Stimulated activated CD8-positive, alpha-beta memory T cell treated with anti-CD3 and anti-CD28 coated beads, Interleukin-4, amount 100 ng/mL, for 4 hours (primary cell): ENCODE results near the gene GLRB.
"Not testable (repeated sequence)": the region's sequence is repeated elsewhere in the genome, so short reads cannot be mapped to it uniquely, and the experiment has no call there.

Experiments used
- DNase-seq, 2 donors: peaks; one replicate each; pipeline ENCODE4 v3.0.0-alpha.2; 2020; ENCODE audit warnings: low read depth in 2 of 2, low spot score in 1 of 2

The GLRB gene

GRCh38 chr4:157127571-157127970, 51.6 kb downstream of the GLRB start:
- no peak for DNase-seq

- no peak for DNase-seq
Observed at GRCh38 chr4:157128395-157128794, 52.4 kb downstream of the GLRB start.

- no peak for DNase-seq
Observed at GRCh38 chr4:157141976-157142375, 66.0 kb downstream of the GLRB start.

- no peak for DNase-seq
Observed at GRCh38 chr4:157143369-157143768, 67.4 kb downstream of the GLRB start.

- DNase-seq, result no peak
Observed at GRCh38 chr4:157151711-157152110, 75.8 kb downstream of the GLRB start.

- no peak for DNase-seq
Observed at GRCh38 chr4:157165935-157166610, 90.1 kb downstream of the GLRB start.

- no peak for DNase-seq
Observed at GRCh38 chr4:157170321-157170720, 94.4 kb downstream of the GLRB start.

- no peak for DNase-seq
Observed at GRCh38 chr4:157172011-157172410, 96.1 kb downstream of the GLRB start.

GRCh38 chr4:157180268-157180667, 104.3 kb downstream of the GLRB start:
- DNase-seq, result not testable (repeated sequence)

GRCh38 chr4:157184300-157184699, 108.3 kb downstream of the GLRB start:
- no peak for DNase-seq

- DNase-seq, result no peak
Observed at GRCh38 chr4:157185363-157185762, 109.4 kb downstream of the GLRB start.

GRCh38 chr4:157195374-157195773, 119.4 kb downstream of the GLRB start:
- no peak for DNase-seq

- no peak for DNase-seq
Observed at GRCh38 chr4:157196046-157196445, 120.1 kb downstream of the GLRB start.

- no peak for DNase-seq
Observed at GRCh38 chr4:157204634-157205244, 128.8 kb downstream of the GLRB start.

- DNase-seq, result no peak
Observed at GRCh38 chr4:157217708-157218107, 141.8 kb downstream of the GLRB start.

GRCh38 chr4:157219711-157220370, 143.9 kb downstream of the GLRB start:
- no peak for DNase-seq

GRCh38 chr4:157220371-157220881, 144.5 kb downstream of the GLRB start, which contains the start of gene GRIA2:
Gene GRIA2 (plus strand): TSS chr4:157220728. CDS start chr4:157221043, 315 bp downstream.
- no peak for DNase-seq

GRCh38 chr4:157221426-157221894, 145.5 kb downstream of the GLRB start:
- no peak for DNase-seq
